Left ventricle myocardium superior (tissue), 1 donor: Measurements from ENCODE around the gene COL6A1. TPM values are rescaled to one million over a fixed set of nuclear protein-coding genes. Genes with fewer than 3 reads are reported as not detected.
A peak's percentile ranks its signal among the peaks of the same experiment; 100 is the strongest.

Experiments used
- ATAC-seq: fragments of 200-7000 bp; cut with Tn5 transposase; one replicate; pipeline ENCODE4 v1.9.1; 2020; ENCODE audit warnings: mild to moderate bottlenecking, moderate library complexity
- DNase-seq: peaks from one replicate; pipeline ENCODE4 v3.0.0-alpha.2; 2020
- intact Hi-C: fragments of 100-400 bp; cut with micrococcal nuclease; formaldehyde crosslinking; loops from one replicate; pipeline ENCODE4 v1.11.0; 2022
- long read RNA-seq: library from polyadenylated mRNA; unstranded; transcript quantifications from one replicate; pipeline ENCODE4 v2.0.0, GENCODE V29; 2021
- total RNA-seq: library from RNA; stranded (reverse); fragmentation: NEBNext Ultra II Directional; extraction: Animal tissue kit (Norgen Biotek cat#: 25700); gene quantifications from one replicate; pipeline ENCODE4 v1.2.1, GENCODE V29; 2021
- donor health status: DM: no; HTN: yes; CAD: no; lungs with severe emphysema.

Gene COL6A1
- 188 TPM for total RNA-seq
- long read RNA-seq, transcript COL6A1-204 (3 exons, 968 nt): major isoform, 5 of 153 reads
- long read RNA-seq, partial matches to known transcripts: 142 of 153 reads
- long read RNA-seq, other reads (novel, unspliced or antisense): 5 of 153 reads

- DNase-seq (peak; percentile 89), ATAC-seq (peak; percentile 74)
- intact Hi-C loops: no loop called here
Measured at GRCh38 chr21:45981151-45982091, at the start of gene COL6A1. TSS of gene COL6A1 (plus strand) at chr21:45981770. CDS start at chr21:45981851, 81 bp downstream.

GRCh38 chr21:45932922-45933502 lies 48.6 kb upstream of the COL6A1 start:
- intact Hi-C loops: no loop called here
- DNase-seq (no peak), ATAC-seq (no peak)

- DNase-seq: no peak
- intact Hi-C loops: no loop called here
Measured at GRCh38 chr21:45934085-45934484, 47.5 kb upstream of the COL6A1 start.

GRCh38 chr21:45934554-45934953 lies 47.0 kb upstream of the COL6A1 start:
- intact Hi-C loops: no loop called here
- ATAC-seq: no peak
- no peak for DNase-seq

More at GRCh38 chr21:45934085-45934484, 47.5 kb upstream of the COL6A1 start:
- no peak for ATAC-seq

- intact Hi-C loops: no loop called here
- DNase-seq: no peak
- ATAC-seq: no peak
Measured at GRCh38 chr21:45935628-45936027, 45.9 kb upstream of the COL6A1 start.

GRCh38 chr21:45937721-45938452 lies 43.7 kb upstream of the COL6A1 start:
- no peak for DNase-seq
- intact Hi-C loops: no loop called here

GRCh38 chr21:45938453-45938755 lies 43.2 kb upstream of the COL6A1 start:
- ATAC-seq: no peak
- intact Hi-C loops: no loop called here
- no peak for DNase-seq

More at GRCh38 chr21:45937721-45938452, 43.7 kb upstream of the COL6A1 start:
- no peak for ATAC-seq

- ATAC-seq (no peak), DNase-seq (no peak)
- intact Hi-C loops: no loop called here
Measured at GRCh38 chr21:45938811-45939520, 42.6 kb upstream of the COL6A1 start.

GRCh38 chr21:45939521-45940045 lies 42.0 kb upstream of the COL6A1 start:
- DNase-seq (no peak), ATAC-seq (no peak)
- intact Hi-C loops: no loop called here

- ATAC-seq (no peak), DNase-seq (no peak)
- intact Hi-C loops: no loop called here
Measured at GRCh38 chr21:45940091-45940490, 41.5 kb upstream of the COL6A1 start.

GRCh38 chr21:45940621-45941337 lies 40.8 kb upstream of the COL6A1 start:
- intact Hi-C loops: no loop called here
- DNase-seq (no peak), ATAC-seq (no peak)

- DNase-seq: no peak
- intact Hi-C loops: no loop called here
- no peak for ATAC-seq
Measured at GRCh38 chr21:45941338-45941710, 40.2 kb upstream of the COL6A1 start.

GRCh38 chr21:45941717-45942546 lies 39.6 kb upstream of the COL6A1 start:
- no peak for DNase-seq
- intact Hi-C loops: no loop called here
- no peak for ATAC-seq

GRCh38 chr21:45942755-45943629 lies 38.6 kb upstream of the COL6A1 start:
- intact Hi-C loops: no loop called here
- no peak for ATAC-seq
- no peak for DNase-seq

- intact Hi-C loops: no loop called here
- DNase-seq (no peak), ATAC-seq (no peak)
Measured at GRCh38 chr21:45943630-45944540, 37.7 kb upstream of the COL6A1 start.

GRCh38 chr21:45944601-45945000 lies 37.0 kb upstream of the COL6A1 start:
- DNase-seq (no peak), ATAC-seq (no peak)
- intact Hi-C loops: no loop called here
